HCT116 (cell line): Measurements from ENCODE around the gene IGLL5. TPM values are rescaled to one million over a fixed set of nuclear protein-coding genes. Genes with fewer than 3 reads are reported as not detected.

ENCODE experiments used
- ATAC-seq: fragments of 200-7000 bp; cut with Tn5 transposase; 2 replicates; pipeline ENCODE4 v1.9.1; 2020; ENCODE audit warnings: mild to moderate bottlenecking, moderate library complexity
- BruUV-seq: library from RNA; stranded (reverse); fragments of 400-500 nt; replicated peaks from 2 replicates; lab custom pipeline; 2021; lab: Mats Ljungman, UMichigan
- CTCF ChIA-PET: fragments of 300-600 bp; sonication (Branson Sonifier 250); formaldehyde crosslinking; loops from one replicate; lab custom pipeline; 2021; ENCODE audit warnings: antibody characterized with exemption; lab: Charles Lee
- POLR2A ChIA-PET: fragments of 300-600, 350-600 bp; sonication (Branson Sonifier 250); formaldehyde crosslinking; loops from one replicate; lab custom pipeline; 2021; ENCODE audit warnings: antibody characterized with exemption; lab: Charles Lee
- RAD21 ChIA-PET, 2 experiments: fragments of 300-600 bp; sonication (Branson Sonifier 250); formaldehyde crosslinking; loops; one replicate each; lab custom pipeline; 2023; ENCODE audit warnings: low total read pairs in 2 of 2; ENCODE audit not compliant: uncharacterized antibody in 2 of 2, unreplicated experiment in 2 of 2, low non-redundant PET in 1 of 2; lab: Charles Lee
- DNase-seq: peaks from one replicate; pipeline ENCODE4 v3.0.0-alpha.2; 2010; ENCODE audit warnings: low read depth, low spot score
- H2AFZ ChIP-seq: fragments of 200-600 bp; shearing (Covaris generic), sonication (generic); 2 replicates; pipeline ENCODE4 v1.6.1; 2017; ENCODE audit warnings: low read depth, mixed run types, mixed read lengths, antibody characterized with exemption, low read length; ENCODE audit not compliant: poor library complexity, severe bottlenecking
- H3K27ac ChIP-seq: 2 replicates; pipeline ENCODE4 v1.5.1; 2012; ENCODE audit warnings: low read depth, low read length
- H3K27me3 ChIP-seq: fragments of 200-600 bp; sonication (generic); 2 replicates; pipeline ENCODE4 v1.6.1; 2016; ENCODE audit warnings: mixed run types, low read length, mixed read lengths; ENCODE audit not compliant: insufficient read depth
- H3K36me3 ChIP-seq, 2 experiments: fragments of 200-500 bp in 1 of 2; fragments of 200-600 bp in 1 of 2; sonication (Bioruptor generic) in 1 of 2; sonication (generic) in 1 of 2; 2 replicates each; pipeline versions ENCODE4 v1.5.1 to v1.6.1; 2014 to 2016; ENCODE audit warnings: low read length in 2 of 2, inconsistent platforms in 1 of 2, mixed read lengths in 1 of 2, mixed run types in 1 of 2; ENCODE audit not compliant: insufficient read depth in 2 of 2, control insufficient read depth in 1 of 2
- H3K4me1 ChIP-seq, 2 experiments: fragments of 200-600 bp in 1 of 2; sonication (generic) in 1 of 2; 2 replicates each; pipeline versions ENCODE4 v1.5.1 to v1.6.1; 2012 to 2017; ENCODE audit warnings: low read length in 2 of 2, inconsistent platforms in 1 of 2, mild to moderate bottlenecking in 1 of 2, mixed read lengths in 1 of 2, mixed run types in 1 of 2, moderate library complexity in 1 of 2; ENCODE audit not compliant: insufficient read depth in 2 of 2, control insufficient read depth in 1 of 2
- H3K4me2 ChIP-seq: fragments of 200-600 bp; sonication (generic); 2 replicates; pipeline ENCODE4 v1.6.1; 2017; ENCODE audit warnings: mixed run types, low read length, mixed read lengths
- H3K4me3 ChIP-seq, 2 experiments: fragments of 200-600 bp in 1 of 2; sonication (generic) in 1 of 2; replicated peaks in 1 of 2; 2 replicates each; pipeline ENCODE4 v1.5.1; 2011 to 2016; ENCODE audit warnings: low read length in 2 of 2, control low read depth in 1 of 2, low read depth in 1 of 2, mild to moderate bottlenecking in 1 of 2, mixed read lengths in 1 of 2, mixed run types in 1 of 2
- H3K79me2 ChIP-seq: fragments of 200-600 bp; sonication (generic); 2 replicates; pipeline ENCODE4 v1.6.1; 2017; ENCODE audit warnings: mild to moderate bottlenecking, mixed run types, low read length, moderate library complexity, mixed read lengths; ENCODE audit not compliant: insufficient read depth
- H3K9ac ChIP-seq: fragments of 200-600 bp; sonication (generic); 2 replicates; pipeline ENCODE4 v1.6.1; 2016; ENCODE audit warnings: low read length, mixed read lengths
- H3K9me2 ChIP-seq: fragments of 200-600 bp; sonication (generic), shearing (Covaris generic); 2 replicates; pipeline ENCODE4 v1.6.1; 2017; ENCODE audit warnings: mixed run types, mild to moderate bottlenecking, moderate library complexity; ENCODE audit not compliant: insufficient read depth
- H3K9me3 ChIP-seq, 2 experiments: fragments of 200-500 bp in 1 of 2; fragments of 200-600 bp in 1 of 2; sonication (Bioruptor generic) in 1 of 2; sonication (generic) in 1 of 2; 2 replicates each; pipeline ENCODE4 v1.6.1; 2014 to 2017; ENCODE audit warnings: low read length in 2 of 2, mixed read lengths in 2 of 2, inconsistent platforms in 1 of 2, low read depth in 1 of 2, mild to moderate bottlenecking in 1 of 2, mixed run types in 1 of 2, moderate library complexity in 1 of 2; ENCODE audit not compliant: control insufficient read depth in 1 of 2, insufficient read depth in 1 of 2
- H4K20me1 ChIP-seq: fragments of 200-600 bp; sonication (generic), shearing (Covaris generic); 2 replicates; pipeline ENCODE4 v1.6.1; 2017; ENCODE audit warnings: mixed run types, mild to moderate bottlenecking, moderate library complexity; ENCODE audit not compliant: insufficient read depth
- EGR1 ChIP-seq: IDR thresholded peaks from 2 replicates; pipeline ENCODE4 v1.6.1; 2012; ENCODE audit warnings: low read depth
- POLR2A ChIP-seq: IDR thresholded peaks from 2 replicates; pipeline ENCODE4 v1.7.0; 2011; ENCODE audit warnings: borderline replicate concordance; ENCODE audit not compliant: insufficient read depth, insufficient read length; ENCODE audit errors: extremely low read depth
- POLR2AphosphoS5 ChIP-seq: IDR thresholded peaks from 2 replicates; pipeline ENCODE4 v1.6.1; 2011; ENCODE audit warnings: mild to moderate bottlenecking, low read depth, low read length, moderate library complexity
- SIN3A ChIP-seq: IDR thresholded peaks from 2 replicates; pipeline ENCODE4 v1.6.1; 2012; ENCODE audit warnings: low read depth
- TCF7L2 ChIP-seq: IDR thresholded peaks from 2 replicates; pipeline ENCODE4 v1.7.0; 2011; ENCODE audit warnings: borderline replicate concordance, inconsistent platforms; ENCODE audit not compliant: insufficient read depth, insufficient read length; ENCODE audit errors: extremely low read depth
- intact Hi-C: fragments of 100-400 bp; cut with micrococcal nuclease; formaldehyde crosslinking; loops from 2 replicates; pipeline ENCODE4 v1.10.0; 2022
- total RNA-seq: library from RNA; stranded (reverse); gene quantifications from one replicate; pipeline ENCODE4 v1.2.1, GENCODE V29; 2021; ENCODE audit not compliant: unreplicated experiment
- TF ChIP-seq, protein P1 (sequence below): IDR thresholded peaks from 2 replicates; pipeline ENCODE4 v1.6.1; 2011; ENCODE audit warnings: mild to moderate bottlenecking, low read length, moderate library complexity; ENCODE audit not compliant: insufficient replicate concordance; ENCODE audit errors: extremely low read depth
- TF ChIP-seq, protein P2 (sequence below), 3 experiments: fragments of 200-600 bp in 1 of 3; sonication (generic) in 1 of 3; IDR thresholded peaks in 2 of 3; conservative IDR thresholded peaks in 1 of 3; 2 replicates each; pipeline ENCODE4 v1.5.1; 2012 to 2017; ENCODE audit warnings: low read depth in 2 of 3, low read length in 2 of 3, antibody characterized with exemption in 1 of 3, borderline replicate concordance in 1 of 3, control low read depth in 1 of 3, mild to moderate bottlenecking in 1 of 3, mixed read lengths in 1 of 3, mixed run types in 1 of 3, moderate library complexity in 1 of 3; ENCODE audit not compliant: insufficient read depth in 1 of 3

Gene IGLL5
- total RNA-seq, 1 experiment from 2014 or later: not detected

DNA sequence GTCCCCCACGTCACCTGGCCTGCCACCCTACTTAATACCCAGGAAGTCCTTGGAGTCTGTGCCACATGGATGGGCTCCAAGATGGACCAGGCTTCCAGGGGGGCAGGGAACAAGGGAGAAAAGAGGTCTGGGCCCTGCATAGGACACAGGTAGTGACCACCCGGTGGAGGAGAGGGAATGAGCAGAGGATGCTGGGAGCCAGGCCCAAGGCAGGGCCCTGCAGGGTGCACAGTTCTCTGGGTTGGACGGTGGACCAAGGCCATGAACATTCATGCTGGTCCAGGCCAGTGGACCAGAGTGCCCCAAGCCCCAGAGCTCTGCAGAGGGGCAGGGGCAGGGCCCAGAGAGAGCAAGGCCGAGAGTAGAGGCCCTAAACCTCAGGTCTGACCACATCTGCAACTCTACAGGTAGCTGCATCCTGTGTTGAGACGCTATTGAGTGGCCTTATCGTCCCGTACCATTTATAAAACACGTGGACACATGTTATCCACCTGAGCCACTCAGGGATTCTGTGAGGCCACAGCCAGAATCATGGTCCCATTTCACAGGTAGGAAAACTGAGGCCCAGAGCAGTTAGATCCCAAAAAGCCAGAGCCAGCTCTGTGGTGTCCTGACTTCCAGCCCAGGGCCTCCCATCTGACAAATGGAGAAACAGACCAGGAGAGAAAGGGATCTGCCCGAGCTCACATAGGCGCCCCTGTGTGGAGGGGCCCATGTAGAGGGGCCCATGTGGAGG is 46.4 kb downstream of the IGLL5 start:
- H3K4me3 ChIP-seq: no peak overlapping the region
- H2AFZ ChIP-seq: no peak overlapping the region
- H3K9me3 ChIP-seq: no peaks in the 10 kb centered on the region
- POLR2A ChIA-PET: no interaction called here
- ATAC-seq (no peak), DNase-seq (no peak)
- TF ChIP-seq, protein P1, sequence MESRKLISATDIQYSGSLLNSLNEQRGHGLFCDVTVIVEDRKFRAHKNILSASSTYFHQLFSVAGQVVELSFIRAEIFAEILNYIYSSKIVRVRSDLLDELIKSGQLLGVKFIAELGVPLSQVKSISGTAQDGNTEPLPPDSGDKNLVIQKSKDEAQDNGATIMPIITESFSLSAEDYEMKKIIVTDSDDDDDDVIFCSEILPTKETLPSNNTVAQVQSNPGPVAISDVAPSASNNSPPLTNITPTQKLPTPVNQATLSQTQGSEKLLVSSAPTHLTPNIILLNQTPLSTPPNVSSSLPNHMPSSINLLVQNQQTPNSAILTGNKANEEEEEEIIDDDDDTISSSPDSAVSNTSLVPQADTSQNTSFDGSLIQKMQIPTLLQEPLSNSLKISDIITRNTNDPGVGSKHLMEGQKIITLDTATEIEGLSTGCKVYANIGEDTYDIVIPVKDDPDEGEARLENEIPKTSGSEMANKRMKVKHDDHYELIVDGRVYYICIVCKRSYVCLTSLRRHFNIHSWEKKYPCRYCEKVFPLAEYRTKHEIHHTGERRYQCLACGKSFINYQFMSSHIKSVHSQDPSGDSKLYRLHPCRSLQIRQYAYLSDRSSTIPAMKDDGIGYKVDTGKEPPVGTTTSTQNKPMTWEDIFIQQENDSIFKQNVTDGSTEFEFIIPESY: no peak
- TF ChIP-seq POLR2A (no peak), POLR2AphosphoS5 (no peak), SIN3A (no peak), TCF7L2 (no peak), EGR1 (no peak)
- TF ChIP-seq, protein P2, sequence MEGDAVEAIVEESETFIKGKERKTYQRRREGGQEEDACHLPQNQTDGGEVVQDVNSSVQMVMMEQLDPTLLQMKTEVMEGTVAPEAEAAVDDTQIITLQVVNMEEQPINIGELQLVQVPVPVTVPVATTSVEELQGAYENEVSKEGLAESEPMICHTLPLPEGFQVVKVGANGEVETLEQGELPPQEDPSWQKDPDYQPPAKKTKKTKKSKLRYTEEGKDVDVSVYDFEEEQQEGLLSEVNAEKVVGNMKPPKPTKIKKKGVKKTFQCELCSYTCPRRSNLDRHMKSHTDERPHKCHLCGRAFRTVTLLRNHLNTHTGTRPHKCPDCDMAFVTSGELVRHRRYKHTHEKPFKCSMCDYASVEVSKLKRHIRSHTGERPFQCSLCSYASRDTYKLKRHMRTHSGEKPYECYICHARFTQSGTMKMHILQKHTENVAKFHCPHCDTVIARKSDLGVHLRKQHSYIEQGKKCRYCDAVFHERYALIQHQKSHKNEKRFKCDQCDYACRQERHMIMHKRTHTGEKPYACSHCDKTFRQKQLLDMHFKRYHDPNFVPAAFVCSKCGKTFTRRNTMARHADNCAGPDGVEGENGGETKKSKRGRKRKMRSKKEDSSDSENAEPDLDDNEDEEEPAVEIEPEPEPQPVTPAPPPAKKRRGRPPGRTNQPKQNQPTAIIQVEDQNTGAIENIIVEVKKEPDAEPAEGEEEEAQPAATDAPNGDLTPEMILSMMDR (IDR thresholded peaks at IDR 0.05 in 2 of 3, conservative IDR thresholded peaks at IDR 0.05 in 1 of 3; ENCODE audit: borderline replicate concordance in 1 of 3, insufficient read depth in 1 of 3, low read depth in 2 of 3, low read length in 2 of 3): no peak
- no peaks in the 10 kb centered on the region for H4K20me1 ChIP-seq
- no peaks in the 10 kb centered on the region for H3K79me2 ChIP-seq
- peaks cover 0 to 3% of the 10 kb centered on the region in 2 experiments; a peak in 2 of 4 replicates for H3K4me1 ChIP-seq
- no peaks in the 10 kb centered on the region for H3K27me3 ChIP-seq
- no peaks in the 10 kb centered on the region for H3K36me3 ChIP-seq
- RAD21 ChIA-PET: interaction anchor here in 1 of 2 experiments (0.6 kb wide), 1 partner anchor 137 kb away, joined by 3 read pairs; no protein-coding TSS in a partner anchor
- CTCF ChIA-PET: no interaction called here
- no peaks in the 10 kb centered on the region for H3K9me2 ChIP-seq
- no peak overlapping the region for H3K4me2 ChIP-seq
- intact Hi-C loops: no loop called here
- no TSS peak for BruUV-seq
- H3K9ac ChIP-seq: no peak overlapping the region
- no peak overlapping the region for H3K27ac ChIP-seq
